Tibial nerve (tissue), 4 donors: ENCODE results near the gene ISOC1. TPM values are rescaled to one million over a fixed set of nuclear protein-coding genes. Genes with fewer than 3 reads are reported as not detected.

ENCODE experiments used
- DNase-seq, 2 donors: peaks; one replicate each; pipeline ENCODE4 v3.0.0-alpha.2; 2019; ENCODE audit warnings: low spot score in 2 of 2
- H3K27ac ChIP-seq, 4 donors: fragments of 200-600 bp; sonication (generic) in 3 of 4; one replicate each; pipeline ENCODE4 v1.5.1; 2017 to 2019; ENCODE audit warnings: mild to moderate bottlenecking in 1 of 4
- H3K27me3 ChIP-seq, 2 donors: fragments of 200-600 bp; sonication (generic) in 1 of 2; one replicate each; pipeline versions ENCODE4 v1.5.1 to v1.6.0; 2017 to 2019
- H3K36me3 ChIP-seq, 3 donors: fragments of 200-600 bp; sonication (generic); one replicate each; pipeline ENCODE4 v1.5.1; 2018 to 2019
- H3K4me1 ChIP-seq, 4 donors: fragments of 200-600 bp; sonication (generic) in 3 of 4; one replicate each; pipeline ENCODE4 v1.5.1; 2017 to 2019
- H3K4me3 ChIP-seq, 4 donors: fragments of 200-600 bp; sonication (generic) in 3 of 4; one replicate each; pipeline ENCODE4 v1.5.1; 2017 to 2019; ENCODE audit warnings: mild to moderate bottlenecking in 1 of 4, moderate library complexity in 1 of 4
- H3K9me3 ChIP-seq, 4 donors: fragments of 200-600 bp; sonication (generic) in 3 of 4; one replicate each; pipeline ENCODE4 v1.5.1; 2017 to 2019
- EP300 ChIP-seq, 2 donors: sonication (generic); formaldehyde crosslinking; IDR thresholded peaks; one replicate each; pipeline ENCODE4 v1.6.1; 2017; ENCODE audit warnings: antibody characterized with exemption in 2 of 2, mild to moderate bottlenecking in 1 of 2
- POLR2A ChIP-seq, 2 donors: fragments of 450-650 bp; IDR thresholded peaks; one replicate each; pipeline ENCODE4 v1.6.1; 2017; ENCODE audit warnings: antibody characterized with exemption in 2 of 2, mild to moderate bottlenecking in 2 of 2, moderate library complexity in 2 of 2
- WGBS, 2 donors: methylation state at CpG; one replicate each; pipeline ENCODE4 v1.1.5; 2018; 5-methylcytosine and 5-hydroxymethylcytosine counted together
- total RNA-seq, 4 donors: library from RNA; depleted of rRNA; stranded (reverse); fragments of >200 nt; gene quantifications; one replicate each; pipeline ENCODE4 v1.1.0, GENCODE V29; 2016
- TF ChIP-seq, protein P1 (sequence below), 5 experiments: fragments of 200-600 bp in 3 of 5; fragments of 450-650 bp in 2 of 5; sonication (generic) in 3 of 5; IDR thresholded peaks; one replicate each; pipeline ENCODE4 v1.5.1; 2016 to 2019; ENCODE audit warnings: antibody characterized with exemption in 5 of 5, mild to moderate bottlenecking in 3 of 5, moderate library complexity in 2 of 5

ISOC1 gene
- total RNA-seq, 4 donors from 2014 or later: 9.3 to 20.5 (median 18.8) TPM

DNA sequence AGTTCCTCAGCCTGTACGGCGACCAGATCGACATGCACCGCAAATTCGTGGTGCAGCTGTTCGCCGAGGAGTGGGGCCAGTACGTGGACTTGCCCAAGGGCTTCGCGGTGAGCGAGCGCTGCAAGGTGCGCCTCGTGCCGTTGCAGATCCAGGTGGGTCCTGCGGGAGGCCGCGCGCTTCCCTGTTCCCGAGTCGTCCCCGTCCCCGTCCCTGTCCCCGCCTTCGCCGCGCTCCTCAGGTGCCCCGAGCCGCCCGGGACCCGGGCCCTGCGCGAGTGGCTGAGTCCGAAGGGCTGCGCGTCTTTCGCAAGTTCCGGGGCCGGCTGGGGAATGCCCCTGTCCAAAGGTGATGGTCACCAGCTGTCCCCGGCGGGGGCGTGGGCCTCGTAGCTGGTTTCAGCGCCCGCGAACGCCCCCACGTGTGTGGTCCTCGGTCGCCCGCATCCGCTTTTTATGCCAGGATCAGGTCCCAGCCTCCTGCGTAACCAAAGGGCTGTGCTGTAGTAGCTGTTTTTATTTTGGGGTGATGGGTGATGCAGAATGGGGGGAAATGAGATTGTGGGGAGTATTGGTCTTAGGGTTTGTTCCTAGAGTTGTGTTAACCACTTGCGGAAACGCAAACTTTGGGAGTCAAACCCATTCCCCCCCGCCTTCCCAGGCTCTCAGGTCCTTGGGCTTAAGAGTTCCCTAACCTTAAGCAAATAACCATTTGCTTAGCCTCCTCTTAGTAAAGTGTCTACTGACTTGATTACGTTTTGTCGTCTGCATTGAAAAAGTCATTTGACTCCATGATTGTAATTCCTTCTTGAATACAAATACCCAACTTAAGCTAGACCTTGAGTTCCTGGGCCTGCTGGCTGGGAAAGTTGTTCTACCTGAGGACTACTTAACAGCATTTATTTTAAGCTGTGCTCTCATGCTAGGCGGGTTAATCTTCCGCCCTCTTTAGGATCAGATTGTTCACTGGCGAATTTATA is 663 bp downstream of the ISOC1 start:
- TF ChIP-seq, protein P1, sequence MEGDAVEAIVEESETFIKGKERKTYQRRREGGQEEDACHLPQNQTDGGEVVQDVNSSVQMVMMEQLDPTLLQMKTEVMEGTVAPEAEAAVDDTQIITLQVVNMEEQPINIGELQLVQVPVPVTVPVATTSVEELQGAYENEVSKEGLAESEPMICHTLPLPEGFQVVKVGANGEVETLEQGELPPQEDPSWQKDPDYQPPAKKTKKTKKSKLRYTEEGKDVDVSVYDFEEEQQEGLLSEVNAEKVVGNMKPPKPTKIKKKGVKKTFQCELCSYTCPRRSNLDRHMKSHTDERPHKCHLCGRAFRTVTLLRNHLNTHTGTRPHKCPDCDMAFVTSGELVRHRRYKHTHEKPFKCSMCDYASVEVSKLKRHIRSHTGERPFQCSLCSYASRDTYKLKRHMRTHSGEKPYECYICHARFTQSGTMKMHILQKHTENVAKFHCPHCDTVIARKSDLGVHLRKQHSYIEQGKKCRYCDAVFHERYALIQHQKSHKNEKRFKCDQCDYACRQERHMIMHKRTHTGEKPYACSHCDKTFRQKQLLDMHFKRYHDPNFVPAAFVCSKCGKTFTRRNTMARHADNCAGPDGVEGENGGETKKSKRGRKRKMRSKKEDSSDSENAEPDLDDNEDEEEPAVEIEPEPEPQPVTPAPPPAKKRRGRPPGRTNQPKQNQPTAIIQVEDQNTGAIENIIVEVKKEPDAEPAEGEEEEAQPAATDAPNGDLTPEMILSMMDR (IDR thresholded peaks at IDR 0.05): no peak
- TF ChIP-seq EP300 (IDR thresholded peaks at IDR 0.05): peak in 1 of 2 donors; percentile 2
- peak; percentile 14 to 30 for DNase-seq
- Histone ChIP-seq H3K36me3 (no peaks in the 10 kb centered on the region), H3K27me3 (no peaks in the 10 kb centered on the region), H3K27ac (peak overlapping the region; percentile 38 to 87 (median 84)), H3K9me3 (no peaks in the 10 kb centered on the region), H3K4me1 (peaks cover 0 to 20% (median 5%) of the 10 kb centered on the region in 4 donors), H3K4me3 (peak overlapping the region; percentile 77 to 93 (median 84))
- WGBS, 2 donors: 8 to 11% methylated on average over 26 to 38 of the region's 61 CpGs

DNA sequence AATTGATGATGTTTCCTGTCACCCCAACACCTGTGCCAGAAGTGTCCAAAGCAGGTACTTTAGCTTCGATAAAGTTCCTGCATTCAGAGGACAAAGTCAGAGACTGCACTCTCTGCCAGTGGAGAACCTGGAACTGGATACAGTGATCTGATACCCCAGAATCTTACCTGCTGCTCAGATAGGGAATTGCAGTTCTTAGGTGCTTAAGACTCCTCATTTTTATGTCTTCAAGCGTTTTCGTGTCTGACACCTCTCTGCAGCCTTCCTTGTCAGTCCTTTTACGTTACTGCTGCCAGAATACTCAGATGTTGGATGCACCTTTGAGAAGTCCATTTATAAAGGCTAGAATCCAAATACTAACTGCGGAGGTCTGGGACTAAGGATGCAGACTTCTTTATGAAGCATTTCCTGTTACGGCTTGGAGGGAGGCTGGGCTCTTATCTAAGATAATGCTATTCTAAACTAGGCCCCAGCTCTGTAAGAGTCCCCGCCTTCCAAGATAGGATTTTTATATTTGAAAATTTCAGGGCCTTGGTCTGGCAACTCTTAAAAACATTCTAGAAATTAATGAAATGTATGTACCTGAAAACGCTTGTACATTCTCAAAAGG is 1.9 kb downstream of the ISOC1 start:
- H3K27ac ChIP-seq: no peak overlapping the region
- H3K9me3 ChIP-seq: no peaks in the 10 kb centered on the region
- no peak overlapping the region for H3K4me3 ChIP-seq
- no peak for DNase-seq
- H3K27me3 ChIP-seq: no peaks in the 10 kb centered on the region
- 84 to 91% methylated on average over 8 of the region's 8 CpGs for WGBS, 2 donors
- TF ChIP-seq, protein P1 (IDR thresholded peaks at IDR 0.05): no peak
- no peak for TF ChIP-seq EP300 (IDR thresholded peaks at IDR 0.05)
- H3K36me3 ChIP-seq: no peaks in the 10 kb centered on the region
- H3K4me1 ChIP-seq: peaks cover 0 to 20% (median 5%) of the 10 kb centered on the region in 4 donors

DNA sequence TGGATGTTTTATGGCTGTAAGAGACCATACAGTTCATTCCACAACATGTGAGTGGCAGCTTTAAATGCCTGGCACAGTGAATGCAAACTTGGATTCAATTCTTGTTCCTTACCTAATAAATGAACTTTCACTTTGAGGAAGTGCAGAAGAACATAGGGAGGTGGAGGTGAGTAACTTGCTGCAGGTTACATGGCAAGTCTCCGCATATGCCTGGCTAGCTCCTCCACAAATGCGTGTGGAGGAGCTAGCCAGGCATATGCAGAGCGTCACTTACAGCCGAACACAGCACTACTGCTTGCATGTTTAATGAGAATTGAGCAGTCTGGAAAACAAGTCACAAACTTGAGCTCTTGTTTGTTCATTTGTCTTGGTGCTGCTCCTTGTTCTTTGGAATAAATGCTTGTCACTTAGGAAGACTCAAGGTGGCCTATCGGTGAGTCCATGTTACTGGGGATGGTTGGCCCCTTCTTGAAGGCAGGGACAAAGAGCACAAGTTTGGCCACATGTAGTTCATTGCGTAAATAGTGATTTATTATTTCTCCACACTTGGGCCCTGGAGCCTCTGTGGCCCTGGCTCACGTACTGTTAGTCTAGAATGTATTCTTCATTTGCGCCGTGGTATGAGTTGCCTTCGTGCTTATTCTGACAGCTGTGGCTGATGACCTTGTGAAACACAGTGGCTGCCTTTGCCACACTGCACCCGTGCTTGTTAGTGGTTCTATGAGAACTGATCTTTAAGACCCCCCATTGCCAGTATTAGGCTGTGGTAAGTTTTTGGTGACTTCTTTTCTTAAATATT is 3.1 kb downstream of the ISOC1 start:
- H3K27ac ChIP-seq: no peak overlapping the region
- DNase-seq: no peak
- WGBS, 2 donors: 91 to 95% methylated on average over 11 of the region's 11 CpGs
- H3K4me3 ChIP-seq: no peak overlapping the region
- TF ChIP-seq, protein P1 (IDR thresholded peaks at IDR 0.05): no peak
- no peak for TF ChIP-seq POLR2A (IDR thresholded peaks at IDR 0.05)
- TF ChIP-seq EP300 (IDR thresholded peaks at IDR 0.05): no peak
- peaks cover 0 to 26% (median 5%) of the 10 kb centered on the region in 4 donors for H3K4me1 ChIP-seq
- no peaks in the 10 kb centered on the region for H3K27me3 ChIP-seq
- H3K36me3 ChIP-seq: no peaks in the 10 kb centered on the region
- H3K9me3 ChIP-seq: no peaks in the 10 kb centered on the region

DNA sequence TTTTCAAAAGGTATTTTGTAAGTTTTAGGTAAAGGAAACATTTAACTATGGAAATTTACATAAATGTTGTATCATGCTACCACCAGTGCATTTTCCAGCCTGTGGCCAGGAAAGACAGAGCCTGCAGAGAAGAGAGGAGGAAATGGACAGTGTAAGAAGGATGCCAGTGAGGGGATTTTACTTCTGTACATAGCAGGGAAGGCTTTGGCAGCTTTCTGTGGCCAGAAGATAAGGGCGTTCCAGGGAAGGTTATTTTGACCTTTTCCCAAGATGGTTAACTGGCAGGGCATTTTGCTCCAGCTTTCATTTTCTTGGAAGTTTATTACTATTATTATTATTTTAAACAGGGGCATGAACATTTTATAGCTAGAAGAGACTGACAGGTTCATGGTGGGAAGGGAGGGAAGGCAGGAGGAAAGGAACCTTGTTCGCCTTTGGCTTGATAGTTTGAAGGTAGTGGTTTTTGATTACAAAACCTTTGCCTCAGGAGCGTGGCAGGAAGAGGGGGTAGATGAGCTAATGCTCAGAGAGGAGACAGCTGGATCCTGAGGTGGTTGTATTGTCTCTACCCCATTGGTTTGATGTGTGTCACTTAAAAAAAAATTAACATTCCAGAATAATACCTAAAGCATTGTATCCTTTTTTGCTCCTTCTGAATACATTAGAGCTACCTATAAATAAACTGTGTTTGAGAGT is 4.1 kb downstream of the ISOC1 start:
- Histone ChIP-seq H3K27me3 (no peaks in the 10 kb centered on the region), H3K9me3 (no peaks in the 10 kb centered on the region), H3K36me3 (no peaks in the 10 kb centered on the region), H3K4me1 (peaks cover 0 to 23% (median 4%) of the 10 kb centered on the region in 4 donors), H3K4me3 (no peak overlapping the region), H3K27ac (no peak overlapping the region)
- 80 to 85% methylated on average over 3 of the region's 3 CpGs for WGBS, 2 donors
- no peak for TF ChIP-seq EP300 (IDR thresholded peaks at IDR 0.05)
- no peak for TF ChIP-seq POLR2A (IDR thresholded peaks at IDR 0.05)
- TF ChIP-seq, protein P1 (IDR thresholded peaks at IDR 0.05): no peak
- DNase-seq: no peak
